CD4-positive, alpha-beta T cell (primary cell): ENCODE results near the gene CDHR2. TPM values are rescaled to one million over a fixed set of nuclear protein-coding genes. Genes with fewer than 3 reads are reported as not detected.

Experiments used
- ATAC-seq: fragments of 200-7000 bp; cut with Tn5 transposase; one replicate; pipeline ENCODE4 v1.10.0; 2022; ENCODE audit warnings: mild to moderate bottlenecking; ENCODE audit not compliant: poor library complexity
- CTCF ChIA-PET: fragments of 350-600 bp; sonication (Branson Sonifier 250); formaldehyde crosslinking; loops from one replicate; lab custom pipeline; 2021; ENCODE audit warnings: antibody characterized with exemption, inconsistent platforms; lab: Charles Lee
- POLR2A ChIA-PET: fragments of 350-600 bp; sonication (Branson Sonifier 250); formaldehyde crosslinking; loops from one replicate; lab custom pipeline; 2021; ENCODE audit warnings: antibody characterized with exemption, inconsistent platforms; lab: Charles Lee
- DNase-seq, 14 experiments: peaks; one replicate each; pipeline ENCODE4 v3.0.0-alpha.2; 2013 to 2020; ENCODE audit warnings: mixed read lengths in 2 of 14
- H3K27ac ChIP-seq, 2 donors: one replicate each; pipeline versions ENCODE4 v1.5.1 to v1.7.0; 2013; ENCODE audit warnings: low read length in 2 of 2, low read depth in 1 of 2, mild to moderate bottlenecking in 1 of 2
- H3K27me3 ChIP-seq, 2 experiments: 1 replicate in 1 of 2; 2 replicates in 1 of 2; pipeline versions ENCODE4 v1.6.1 to v1.7.0; 2013; ENCODE audit warnings: low read length in 2 of 2, control low read depth in 1 of 2, mild to moderate bottlenecking in 1 of 2, moderate library complexity in 1 of 2; ENCODE audit not compliant: insufficient read depth in 2 of 2, control insufficient read depth in 1 of 2
- H3K36me3 ChIP-seq: one replicate; pipeline ENCODE4 v1.6.1; 2013; ENCODE audit warnings: low read length, control low read depth; ENCODE audit not compliant: insufficient read depth
- H3K4me1 ChIP-seq: one replicate; pipeline ENCODE4 v1.6.1; 2013; ENCODE audit warnings: low read length, control low read depth; ENCODE audit not compliant: insufficient read depth
- H3K4me3 ChIP-seq: one replicate; pipeline ENCODE4 v1.5.1; 2013; ENCODE audit warnings: mild to moderate bottlenecking, low read length, moderate library complexity
- H3K9me3 ChIP-seq, 2 experiments: 1 replicate in 1 of 2; 2 replicates in 1 of 2; pipeline versions ENCODE4 v1.6.1 to v1.7.0; 2013; ENCODE audit warnings: low read length in 2 of 2, mild to moderate bottlenecking in 2 of 2, control low read depth in 1 of 2, moderate library complexity in 1 of 2; ENCODE audit not compliant: control insufficient read depth in 1 of 2, insufficient read depth in 1 of 2
- H3K27ac Mint-ChIP-seq: one replicate; pipeline ENCODE4 v1.8.0; 2020; ENCODE audit warnings: mixed read lengths
- H3K27me3 Mint-ChIP-seq: one replicate; pipeline ENCODE4 v1.8.0; 2021; ENCODE audit warnings: mixed read lengths
- H3K36me3 Mint-ChIP-seq: one replicate; pipeline ENCODE4 v1.8.0; 2021; ENCODE audit warnings: low read depth, mixed read lengths
- H3K4me1 Mint-ChIP-seq: one replicate; pipeline ENCODE4 v1.8.0; 2021; ENCODE audit warnings: low read depth, mixed read lengths
- H3K4me3 Mint-ChIP-seq: one replicate; pipeline ENCODE4 v1.8.0; 2020; ENCODE audit warnings: mild to moderate bottlenecking, mixed read lengths
- H3K9me3 Mint-ChIP-seq: one replicate; pipeline ENCODE4 v1.8.0; 2020; ENCODE audit warnings: mixed read lengths
- CTCF ChIP-seq: fragments of 200-600 bp; IDR thresholded peaks from one replicate; pipeline ENCODE4 v1.8.0; 2022; ENCODE audit warnings: antibody characterized with exemption, mild to moderate bottlenecking
- intact Hi-C, 2 experiments: fragments of 100-400 bp; cut with DNase I in 1 of 2; cut with micrococcal nuclease in 1 of 2; formaldehyde crosslinking; loops; one replicate each; pipeline versions ENCODE4 v1.15.1 to v1.9.0; 2023 to 2025; cut with DNase I, micrococcal nuclease
- total RNA-seq, 174 experiments: library from RNA in 2 of 174; stranded (reverse) in 2 of 174; gene quantifications; one replicate each; pipeline ENCODE4 v1.2.3 and lab custom pipeline; 2021 to 2026

Gene CDHR2
- total RNA-seq, 2 experiments from 2014 or later = 1.6 to 2.0 TPM

GRCh38 chr5:176531902-176532493 is 17.1 kb upstream of the CDHR2 start:
- CTCF ChIA-PET = interaction anchor here (0.9 to 3.1 kb wide), 3 partner anchors 11 to 115 kb away, joined by 3 to 27 read pairs (median 4); partner anchors contain the start of gene CLTB
- intact Hi-C loops = loop anchor here (10.0 kb wide), 2 partner anchors 147 to 603 kb away; partner anchors contain the start of genes HIGD2A (in 1 of the 2), NOP16 (in 1 of the 2) and NSD1 (in 1 of the 2)
- TF ChIP-seq CTCF = no peak
- H3K27me3 ChIP-seq = no peaks in the 10 kb centered on the region
- H3K27ac ChIP-seq = peak overlapping the region; percentile 38 to 72
- peaks cover 76% of the 10 kb centered on the region for H3K4me1 ChIP-seq
- H3K9me3 ChIP-seq = peaks cover 0 to 3% of the 10 kb centered on the region in 2 experiments
- peaks cover 56% of the 10 kb centered on the region for H3K36me3 ChIP-seq
- Mint-ChIP-seq H3K27me3 (no peaks in the 10 kb centered on the region), H3K4me1 (peaks cover 49% of the 10 kb centered on the region), H3K36me3 (peaks cover 81% of the 10 kb centered on the region), H3K9me3 (no peaks in the 10 kb centered on the region), H3K4me3 (no peak overlapping the region), H3K27ac (peak overlapping the region; percentile 92)
- H3K4me3 ChIP-seq = peak overlapping the region; percentile 49
- ATAC-seq (no peak), DNase-seq (no peak)
- POLR2A ChIA-PET = interaction anchor here (0.9 to 10.1 kb wide), 3 partner anchors 13 to 85 kb away, joined by 3 to 185 read pairs (median 126); partner anchors contain the start of gene FAF2

DNA sequence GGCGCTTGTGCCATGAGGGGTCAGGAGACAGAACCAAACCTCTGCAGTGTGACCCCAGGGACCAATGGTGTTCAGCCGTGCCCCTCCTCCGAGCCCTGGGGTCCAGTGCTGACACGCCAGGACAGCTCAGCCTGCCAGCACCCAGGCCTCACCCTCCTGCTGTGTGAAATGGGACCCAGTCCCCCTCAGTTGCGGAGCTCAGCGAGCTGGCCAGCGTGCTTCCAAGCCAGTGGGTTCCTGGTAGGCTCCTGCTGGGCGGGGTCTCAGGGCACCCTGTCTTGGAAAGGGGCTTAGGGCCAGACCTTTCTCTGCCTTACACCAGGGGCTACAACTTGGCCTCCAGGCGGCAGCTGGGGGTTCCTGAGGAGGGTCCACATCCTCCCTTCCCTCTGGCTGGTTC is 16.3 kb upstream of the CDHR2 start:
- H3K27ac ChIP-seq = peak overlapping the region; percentile 99
- no peak for TF ChIP-seq CTCF
- peak overlapping the region; percentile 98 for H3K4me3 ChIP-seq
- peaks cover 0 to 3% of the 10 kb centered on the region in 2 experiments for H3K9me3 ChIP-seq
- DNase-seq (no peak), ATAC-seq (no peak)
- CTCF ChIA-PET = interaction anchor here (1.4 to 7.1 kb wide), 3 partner anchors 85 to 128 kb away, joined by 6 to 37 read pairs (median 8); partner anchors contain the start of genes CLTB and FAF2
- peaks cover 52% of the 10 kb centered on the region for H3K4me1 Mint-ChIP-seq
- POLR2A ChIA-PET = interaction anchor here (1.2 to 10.1 kb wide), 5 partner anchors 9 to 144 kb away, joined by 4 to 185 read pairs (median 15); partner anchors contain the start of genes FAF2, HIGD2A and NOP16
- peak overlapping the region; percentile 100 for H3K27ac Mint-ChIP-seq
- no peaks in the 10 kb centered on the region for H3K27me3 ChIP-seq
- peak overlapping the region; percentile 99 for H3K4me3 Mint-ChIP-seq
- no peaks in the 10 kb centered on the region for H3K27me3 Mint-ChIP-seq
- peaks cover 81% of the 10 kb centered on the region for H3K36me3 Mint-ChIP-seq
- H3K9me3 Mint-ChIP-seq = no peaks in the 10 kb centered on the region
- peaks cover 48% of the 10 kb centered on the region for H3K36me3 ChIP-seq
- intact Hi-C loops = loop anchor here (10.0 kb wide), 2 partner anchors 148 to 602 kb away; partner anchors contain the start of genes HIGD2A (in 1 of the 2), NOP16 (in 1 of the 2) and NSD1 (in 1 of the 2)
- H3K4me1 ChIP-seq = peaks cover 79% of the 10 kb centered on the region

- intact Hi-C loops = loop anchor here (10.0 kb wide), 2 partner anchors 149 to 601 kb away; partner anchors contain the start of genes HIGD2A (in 1 of the 2), NOP16 (in 1 of the 2) and NSD1 (in 1 of the 2)
- Histone ChIP-seq H3K36me3 (peaks cover 42% of the 10 kb centered on the region), H3K27ac (peak overlapping the region; percentile 99), H3K4me1 (peaks cover 80% of the 10 kb centered on the region), H3K27me3 (no peaks in the 10 kb centered on the region), H3K4me3 (peak overlapping the region; percentile 98), H3K9me3 (peaks cover 0 to 3% of the 10 kb centered on the region in 2 experiments)
- no peaks in the 10 kb centered on the region for H3K27me3 Mint-ChIP-seq
- peak in 3 of 14 experiments; percentile 33 to 58 (median 46) for DNase-seq
- H3K4me3 Mint-ChIP-seq = peak overlapping the region; percentile 99
- H3K36me3 Mint-ChIP-seq = peaks cover 77% of the 10 kb centered on the region
- peak overlapping the region; percentile 100 for H3K27ac Mint-ChIP-seq
- ChIA-PET POLR2A (interaction anchor here (0.7 to 10.1 kb wide), 13 partner anchors 8 to 172 kb away, joined by 3 to 185 read pairs (median 5); partner anchors contain the start of genes CLTB, FAF2, HIGD2A and KIAA1191), CTCF (interaction anchor here (1.1 to 7.1 kb wide), 5 partner anchors 10 to 127 kb away, joined by 3 to 37 read pairs (median 8); partner anchors contain the start of genes CLTB and FAF2)
- ATAC-seq = no peak
- peaks cover 56% of the 10 kb centered on the region for H3K4me1 Mint-ChIP-seq
- no peaks in the 10 kb centered on the region for H3K9me3 Mint-ChIP-seq
- no peak for TF ChIP-seq CTCF
Observed at GRCh38 chr5:176533390-176533789, 15.8 kb upstream of the CDHR2 start.
